ENCODE measurements around the gene TOP3A.

The TOP3A gene

DNA sequence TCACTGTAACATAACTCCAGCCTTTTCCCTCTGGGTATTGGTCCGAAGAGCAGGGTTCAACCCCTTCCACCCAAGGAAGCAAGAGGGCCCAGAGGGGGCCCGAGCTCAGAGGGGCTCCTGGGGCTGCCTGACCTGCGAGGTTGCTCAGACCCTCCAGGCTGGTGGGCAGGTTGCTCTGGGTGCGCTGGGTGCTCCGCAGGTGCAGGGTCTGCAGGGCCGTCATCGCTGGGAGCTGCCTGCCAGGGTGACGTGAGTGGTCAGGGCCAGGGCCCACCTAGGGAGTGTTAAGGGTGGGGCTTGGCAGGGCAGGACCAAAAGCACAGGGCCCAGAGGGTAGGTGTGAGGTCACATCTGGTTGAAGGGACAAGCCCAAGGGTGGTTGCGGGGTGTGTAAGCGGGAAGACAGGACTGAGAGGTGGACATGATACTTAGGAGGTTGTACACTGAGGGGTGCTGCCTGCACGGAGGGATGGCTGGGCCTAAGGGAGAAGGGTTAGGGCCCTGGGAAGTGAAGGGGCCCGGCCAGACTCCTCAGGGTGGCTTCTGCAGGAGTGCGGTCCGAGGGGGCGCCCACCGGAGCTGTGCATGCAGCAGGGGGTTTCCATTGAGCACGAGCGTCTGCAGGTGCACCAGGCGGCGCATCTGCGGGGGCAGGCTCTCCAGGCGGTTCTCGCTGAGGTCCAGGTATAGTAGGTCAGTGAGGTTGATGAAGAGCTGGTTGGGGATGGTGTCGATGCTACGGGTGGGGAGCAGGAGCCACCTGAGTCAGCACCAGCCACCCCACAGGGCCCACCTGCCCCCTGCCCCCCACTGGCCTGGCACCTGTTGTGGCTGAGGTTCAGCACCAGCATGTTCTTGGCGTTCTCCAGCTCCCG lies 60.6 kb downstream of the TOP3A start:
- no peak for DNase-seq

DNA sequence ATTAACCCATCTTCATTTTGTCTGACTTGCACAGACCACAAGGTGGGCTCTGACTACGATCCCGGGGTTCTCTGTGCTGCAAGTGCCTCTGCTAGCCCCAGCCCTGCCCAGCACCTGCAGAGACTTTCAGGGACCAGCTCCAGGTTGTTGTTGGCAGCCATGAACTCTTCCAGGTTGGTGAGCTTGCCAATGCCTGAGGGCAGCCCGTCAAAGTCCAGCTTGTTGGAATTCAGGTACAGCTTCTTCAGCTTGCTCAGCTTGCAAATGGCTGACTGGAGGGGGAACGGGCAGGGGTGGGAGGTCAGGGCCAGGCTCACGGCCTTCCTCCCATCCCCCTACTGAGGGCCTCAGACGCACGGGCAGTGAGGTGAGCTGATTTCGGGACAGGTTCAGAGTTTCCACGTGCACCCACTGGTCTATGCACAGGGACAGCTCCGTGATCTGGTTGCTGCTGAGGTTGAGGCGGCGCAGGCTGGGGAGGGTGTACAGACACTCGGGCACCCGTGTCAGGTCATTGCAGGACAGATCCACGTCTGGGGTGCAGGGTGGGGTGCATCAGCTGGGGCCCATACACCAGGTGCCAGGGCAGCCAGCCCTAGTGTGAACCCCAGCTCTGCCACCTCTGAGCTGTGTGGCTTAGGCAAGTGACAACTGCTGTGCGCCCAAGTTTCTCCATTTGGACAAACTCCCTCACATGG lies 61.5 kb downstream of the TOP3A start:
- no peak for DNase-seq

DNA sequence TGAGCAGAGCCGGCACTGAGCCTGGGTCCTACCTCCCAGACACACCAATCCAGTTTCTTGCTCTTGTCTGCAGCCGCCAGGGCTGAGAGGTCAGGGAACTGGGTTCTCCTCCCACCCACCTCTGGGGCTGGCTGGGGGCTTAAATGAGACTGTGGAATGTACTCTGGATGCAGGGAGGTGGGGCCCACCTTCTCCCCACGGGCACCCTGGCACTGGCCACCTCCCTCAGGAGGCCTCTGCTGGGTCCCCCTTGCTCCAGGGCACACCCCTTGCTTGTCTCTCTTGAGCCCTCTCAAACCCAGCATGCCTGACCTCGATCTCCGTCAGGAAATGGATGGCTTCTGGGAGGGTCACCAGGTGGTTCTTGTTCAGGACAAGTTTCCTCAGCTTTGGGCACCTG lies 62.6 kb downstream of the TOP3A start:
- no peak for DNase-seq

DNA sequence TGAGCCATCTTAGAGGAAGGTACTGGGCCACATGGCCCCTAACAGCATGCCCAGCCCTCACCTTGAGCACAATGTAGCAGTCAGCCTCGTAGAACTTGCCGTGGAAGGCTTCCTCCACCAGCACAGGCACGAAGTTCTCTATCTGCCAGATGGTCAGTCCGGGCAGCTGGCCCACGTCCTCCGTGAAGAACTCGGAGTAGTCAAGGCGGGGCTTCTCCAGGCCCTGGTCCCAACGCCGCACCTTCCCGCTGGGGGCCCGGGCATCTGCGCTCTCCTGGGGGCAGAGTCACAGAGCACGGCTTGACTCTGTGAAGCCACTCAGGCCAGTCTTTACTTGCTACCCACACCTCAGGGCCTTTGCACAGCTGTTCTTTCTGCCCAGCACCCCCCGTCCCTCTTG lies 63.6 kb downstream of the TOP3A start:
- DNase-seq, result no peak

DNA sequence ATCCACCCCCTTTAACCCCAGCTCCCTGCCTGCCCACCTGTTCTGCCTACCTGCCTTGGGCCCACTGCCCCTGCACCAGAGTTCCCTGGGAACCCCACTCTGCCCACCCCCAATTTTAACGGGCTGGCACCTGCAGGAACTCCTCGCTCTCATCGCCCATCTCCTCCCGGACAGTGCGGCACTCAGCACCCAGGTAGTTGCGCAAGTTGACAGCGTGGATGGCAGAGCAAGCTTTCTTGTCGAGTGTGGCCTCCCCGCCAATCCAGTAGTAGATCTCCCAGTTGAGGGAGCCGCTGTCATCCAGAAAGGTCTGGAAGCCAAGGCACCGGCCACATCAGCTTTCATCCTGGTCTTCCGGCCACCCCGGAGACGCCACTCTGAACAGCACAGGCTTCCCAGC lies 64.1 kb downstream of the TOP3A start:
- DNase-seq, result no peak

DNA sequence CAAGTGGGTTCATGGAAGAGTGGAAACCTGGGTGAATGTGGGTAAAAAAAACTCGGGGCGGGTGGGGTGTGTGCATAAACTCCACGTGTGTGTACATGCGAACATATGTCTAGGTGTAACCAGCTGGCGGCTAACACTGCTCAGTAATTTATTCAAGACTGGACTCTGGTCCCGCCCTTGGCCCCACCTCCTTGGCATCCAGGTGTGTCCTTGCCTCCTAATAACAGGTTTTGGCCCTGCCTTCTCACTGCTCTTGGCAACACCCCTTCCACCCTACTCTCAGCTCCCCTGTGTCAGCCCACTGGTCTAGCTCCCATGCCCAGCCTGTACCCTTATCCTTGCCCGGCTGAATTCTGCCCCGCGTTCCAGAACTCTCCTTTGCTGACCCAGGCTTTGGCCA lies 64.5 kb downstream of the TOP3A start:
- DNase-seq, result no peak

DNA sequence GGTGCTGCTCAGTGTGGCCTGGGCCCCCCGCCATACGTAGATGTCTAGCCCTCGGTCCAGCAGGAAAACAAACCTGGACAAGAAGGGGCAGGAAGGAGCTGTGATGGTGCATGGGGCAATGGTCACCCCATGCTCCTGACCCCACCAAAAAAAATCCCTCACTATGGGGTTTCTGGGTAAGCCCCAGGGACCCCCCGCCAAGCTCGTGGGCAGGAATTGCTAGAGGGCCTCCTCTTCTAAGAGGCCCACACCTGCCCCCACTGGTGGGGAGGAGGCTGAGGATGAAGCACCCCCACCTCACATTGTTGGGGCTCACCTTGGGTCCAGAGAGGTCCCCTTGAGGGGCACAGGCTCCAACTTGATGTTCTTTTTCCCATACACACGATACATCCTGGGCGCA lies 66.0 kb downstream of the TOP3A start:
- DNase-seq, result no peak

DNA sequence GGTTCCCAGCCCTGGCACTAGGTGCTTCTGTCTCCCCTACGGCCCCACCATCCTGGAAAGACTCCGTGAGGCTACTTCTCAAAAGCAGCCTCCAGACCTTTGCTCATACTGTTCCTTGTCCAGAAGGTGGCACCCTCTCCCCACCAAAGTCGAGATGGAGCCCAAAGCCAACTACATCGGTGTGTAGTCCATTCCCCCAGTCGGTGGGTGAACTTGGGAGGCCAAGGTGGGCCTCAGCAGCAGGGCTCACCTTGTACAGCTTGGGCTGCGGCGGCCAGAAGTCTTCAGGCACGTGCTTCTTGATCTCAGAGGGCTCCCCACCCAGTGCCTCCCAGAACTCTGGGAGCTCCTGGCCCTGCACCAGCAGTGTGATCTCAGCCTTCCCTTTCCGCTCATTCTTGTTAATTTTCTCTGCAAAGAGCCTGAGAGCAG lies 66.5 kb downstream of the TOP3A start:
- DNase-seq, result peak; percentile 1

DNA sequence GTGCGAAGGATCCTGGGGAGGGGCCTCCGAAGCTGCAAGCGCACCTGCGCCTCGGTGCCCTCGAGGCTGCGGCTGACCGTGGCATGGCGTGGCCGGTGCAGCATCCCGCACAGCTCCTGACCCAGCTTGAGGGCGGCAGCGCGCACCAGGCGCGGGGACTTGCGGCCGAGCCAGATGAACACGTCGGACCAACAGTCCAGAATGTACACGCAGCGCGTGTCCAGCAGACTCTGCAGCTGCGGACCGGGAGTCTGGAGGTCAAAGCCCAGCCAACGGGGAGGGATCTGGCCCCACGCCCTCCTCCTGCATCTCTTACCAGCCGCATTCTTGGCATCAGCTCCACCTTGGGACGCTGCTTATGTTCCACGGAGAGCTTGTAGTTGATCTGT lies 67.2 kb downstream of the TOP3A start:
- no peak for DNase-seq

DNA sequence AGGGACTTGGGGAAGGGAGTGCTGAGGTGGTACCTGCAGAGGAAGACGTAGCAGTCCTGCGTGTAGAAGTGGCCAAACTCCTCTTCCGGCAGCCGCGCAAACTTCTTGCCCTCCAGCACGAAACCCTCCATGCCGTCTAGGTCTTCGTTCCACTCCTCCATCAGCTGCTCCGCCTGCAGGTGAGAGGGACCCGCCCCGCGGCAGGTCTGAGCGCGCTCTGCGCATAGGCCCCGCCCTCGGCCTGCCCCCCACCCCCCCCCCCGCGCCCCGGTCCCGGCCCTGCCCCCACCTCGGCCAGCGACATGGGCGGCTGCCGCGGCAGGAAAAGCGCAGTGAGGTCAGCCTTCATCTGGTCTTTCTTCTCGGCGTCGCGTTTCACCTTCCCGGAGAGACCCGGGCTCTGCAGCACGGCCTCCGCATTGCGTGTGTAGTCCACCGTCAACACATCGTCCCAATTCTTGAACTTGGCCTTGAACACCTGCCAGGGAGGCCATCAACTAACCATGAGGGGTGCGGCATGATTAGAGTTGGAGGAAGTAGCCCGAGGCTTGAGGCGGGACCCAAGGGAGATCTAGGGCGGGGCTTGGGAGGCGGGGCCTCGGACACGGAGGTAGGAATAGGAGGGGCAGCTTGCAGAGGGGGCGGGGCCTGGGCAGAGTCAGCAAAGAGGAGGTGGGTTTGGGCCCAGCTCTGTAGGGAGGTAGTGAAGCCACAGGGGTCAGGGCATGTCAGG lies 67.7 kb downstream of the TOP3A start:
- no peak for DNase-seq

DNA sequence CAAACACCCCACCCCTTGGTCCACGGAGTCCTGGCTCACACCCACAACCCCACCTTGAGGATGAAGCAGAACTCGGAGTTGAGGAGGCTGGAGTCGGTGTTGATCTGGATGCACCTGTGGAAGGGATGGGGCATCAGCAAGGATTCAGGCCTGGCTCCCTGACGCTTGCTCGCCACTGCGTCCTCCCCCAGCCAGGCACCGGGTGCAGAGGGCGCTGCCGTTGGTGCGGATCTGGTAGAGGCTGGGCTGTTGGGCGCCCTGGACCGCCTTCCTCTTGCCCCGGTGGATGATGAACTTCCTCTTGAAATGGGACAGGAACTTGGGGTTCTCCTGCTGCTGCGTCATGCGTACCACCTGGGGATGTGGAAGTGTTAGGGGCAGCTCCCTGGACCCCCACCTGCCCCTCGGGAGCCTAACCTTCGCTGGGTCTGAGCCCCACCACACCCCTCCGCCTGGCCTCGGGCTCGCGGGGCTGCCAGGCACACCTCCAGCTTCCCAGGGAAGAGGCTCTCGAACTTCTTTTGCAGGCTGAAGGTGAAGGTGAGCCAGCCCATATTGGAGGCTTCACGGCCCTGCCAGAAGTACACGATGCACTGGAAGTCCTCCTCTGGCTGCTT lies 68.6 kb downstream of the TOP3A start:
- no peak for DNase-seq

DNA sequence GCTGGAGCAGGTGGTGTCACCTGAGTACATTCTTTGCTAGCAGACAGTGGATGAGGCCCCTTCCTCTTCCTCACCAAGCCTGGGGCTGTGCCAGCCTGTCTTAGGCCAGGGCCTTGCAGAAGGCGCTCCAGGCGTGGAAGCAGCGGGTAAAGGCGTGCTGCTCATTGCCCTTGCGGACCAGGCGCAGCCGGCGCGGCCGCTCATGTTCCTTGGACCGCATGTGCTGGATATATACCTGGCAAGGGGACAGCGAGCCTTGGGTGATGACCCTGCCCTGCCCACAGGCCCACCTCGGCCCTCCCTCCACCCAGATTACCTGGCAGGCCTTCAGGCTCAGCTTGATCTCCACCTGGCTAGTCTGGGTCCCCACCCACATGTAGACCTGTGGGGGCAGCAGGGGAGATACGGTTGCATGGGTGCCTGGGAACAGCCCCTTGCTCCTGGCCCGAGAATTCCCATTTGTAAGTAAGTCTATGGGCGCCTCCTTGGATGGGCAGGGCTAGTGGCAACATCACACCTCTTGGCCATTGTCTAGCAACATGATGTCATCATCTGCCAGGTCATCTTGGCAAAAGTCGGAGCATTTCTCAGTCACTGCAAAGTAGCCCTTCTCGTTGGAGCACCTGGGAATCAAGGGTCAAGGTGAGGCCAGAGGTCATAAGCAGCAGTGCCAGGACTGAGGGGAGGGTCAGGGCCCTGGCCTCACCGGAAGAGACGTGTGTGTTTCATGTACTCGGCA lies 69.6 kb downstream of the TOP3A start:
- no peak for DNase-seq

DNA sequence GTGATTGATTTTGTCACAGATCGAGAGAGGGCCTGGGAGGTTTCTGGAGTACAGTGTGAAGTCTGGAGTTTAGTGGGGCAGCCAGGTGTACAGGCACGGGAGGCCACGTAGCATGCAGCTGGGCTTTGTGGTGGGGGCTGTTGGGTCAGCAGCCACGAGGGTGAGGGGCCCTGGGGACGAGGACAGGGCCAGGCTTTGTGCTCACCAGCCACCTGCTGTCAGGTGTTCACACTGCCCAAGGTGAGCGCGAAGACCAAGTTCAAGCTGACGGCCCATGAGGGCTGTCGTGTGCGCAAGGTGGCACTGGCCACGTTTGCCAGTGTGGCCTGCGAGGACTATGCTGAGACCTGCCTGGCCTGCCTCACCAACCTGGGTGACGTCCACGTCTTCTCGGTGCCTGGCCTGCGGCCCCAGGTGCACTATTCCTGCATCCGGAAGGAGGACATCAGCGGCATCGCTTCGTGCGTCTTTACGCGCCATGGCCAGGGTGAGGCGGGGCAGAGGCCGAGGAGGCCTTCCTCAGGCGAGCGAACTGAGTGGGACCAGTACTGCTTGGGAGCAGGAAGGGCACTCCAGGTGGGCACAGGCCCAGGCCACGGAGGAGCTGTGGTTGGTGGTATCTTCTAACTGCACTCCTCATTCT lies 73.4 kb downstream of the TOP3A start:
- no peak for DNase-seq

DNA sequence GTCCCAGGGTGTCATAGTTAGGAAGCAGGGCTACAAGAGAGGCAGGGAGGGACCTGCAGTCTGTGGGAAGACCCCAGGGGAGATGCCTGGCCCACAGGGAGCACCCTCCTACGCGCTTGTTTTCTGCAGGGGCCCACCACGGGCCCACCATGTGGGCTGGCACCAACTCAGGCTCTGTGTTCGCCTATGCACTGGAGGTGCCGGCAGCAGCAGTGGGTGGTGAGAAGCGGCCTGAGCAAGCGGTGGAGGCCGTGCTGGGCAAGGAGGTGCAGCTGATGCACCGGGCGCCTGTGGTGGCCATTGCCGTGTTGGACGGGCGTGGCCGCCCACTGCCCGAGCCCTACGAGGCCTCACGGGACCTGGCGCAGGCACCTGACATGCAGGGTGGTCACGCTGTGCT lies 74.3 kb downstream of the TOP3A start:
- no peak for DNase-seq

DNA sequence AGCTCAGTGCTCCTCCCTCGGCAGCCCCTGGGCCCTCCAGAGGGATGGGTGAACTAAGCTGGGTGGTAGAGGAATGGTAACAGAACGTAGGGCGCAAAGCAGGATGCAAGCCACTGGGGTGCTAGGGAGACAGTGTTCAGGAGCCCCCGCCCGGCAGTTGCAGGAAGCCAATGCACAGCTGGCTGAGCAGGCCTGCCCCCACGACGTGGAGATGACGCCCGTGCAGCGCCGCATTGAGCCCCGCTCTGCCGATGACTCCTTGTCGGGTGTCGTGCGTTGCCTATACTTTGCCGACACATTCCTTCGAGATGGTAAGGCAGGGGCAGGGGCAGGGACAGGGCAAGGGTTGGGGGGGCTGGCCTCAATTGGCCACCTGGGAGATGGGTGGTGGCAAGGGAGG lies 76.5 kb downstream of the TOP3A start:
- no peak for DNase-seq

DNA sequence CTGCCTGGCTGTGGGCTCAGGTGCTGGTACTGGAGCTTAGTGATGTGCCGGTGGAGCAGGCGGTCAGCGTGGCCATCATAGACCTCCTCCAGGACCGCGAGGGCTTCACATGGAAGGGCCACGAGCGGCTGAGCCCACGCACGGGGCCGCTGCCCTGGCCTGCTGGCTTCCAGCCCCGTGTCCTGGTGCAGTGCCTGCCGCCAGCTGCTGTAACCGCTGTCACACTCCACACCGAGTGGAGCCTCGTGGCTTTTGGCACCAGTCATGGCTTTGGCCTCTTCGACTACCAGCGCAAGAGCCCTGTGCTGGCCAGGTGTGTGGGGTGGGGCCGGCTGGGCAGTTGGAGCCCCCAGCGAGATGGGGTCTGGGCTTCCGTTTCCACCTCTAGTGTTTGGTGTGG lies 77.3 kb downstream of the TOP3A start:
- no peak for DNase-seq

DNA sequence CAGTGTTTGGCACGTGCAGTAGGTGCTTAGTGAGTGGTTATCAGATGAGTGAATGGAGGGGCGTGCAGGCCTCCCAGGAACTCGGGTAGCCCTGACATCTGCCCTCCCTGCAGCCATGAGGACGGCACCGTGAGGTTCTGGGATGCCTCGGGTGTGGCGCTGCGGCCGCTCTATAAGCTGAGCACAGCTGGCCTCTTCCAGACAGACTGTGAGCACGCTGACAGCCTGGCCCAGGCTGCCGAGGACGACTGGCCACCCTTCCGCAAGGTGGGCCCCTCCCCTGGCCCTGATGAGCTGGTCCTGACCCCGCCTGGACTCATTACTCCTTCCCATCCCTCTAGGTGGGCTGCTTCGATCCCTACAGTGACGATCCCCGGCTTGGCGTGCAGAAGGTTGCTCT lies 78.3 kb downstream of the TOP3A start:
- no peak for DNase-seq

DNA sequence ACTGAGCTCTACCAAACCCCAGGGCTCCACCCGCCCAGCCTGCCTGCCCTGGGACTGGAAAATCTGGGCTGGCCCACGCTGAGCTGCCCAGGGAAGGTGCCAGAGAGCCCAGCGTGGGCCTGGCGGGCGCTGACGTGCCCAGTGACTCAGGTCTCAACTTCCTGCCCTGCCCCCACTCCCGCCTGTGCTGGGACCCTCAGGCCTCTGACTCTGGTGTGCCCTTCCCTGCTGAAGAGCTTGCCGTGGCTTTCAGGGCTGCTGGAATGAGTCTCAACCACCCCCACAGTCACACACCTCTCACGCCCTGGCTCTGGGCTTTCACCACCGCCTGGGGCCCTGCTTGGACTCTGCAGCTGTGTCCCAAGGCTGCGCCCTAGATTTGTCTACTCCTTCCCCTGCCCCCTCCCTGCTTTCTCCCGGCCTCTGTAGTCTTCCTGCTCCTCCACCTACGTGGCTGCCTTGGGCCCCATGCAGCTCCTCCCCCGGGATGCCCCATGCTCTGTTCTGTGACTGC lies 79.0 kb downstream of the TOP3A start:
- DNase-seq, result no peak

DNA sequence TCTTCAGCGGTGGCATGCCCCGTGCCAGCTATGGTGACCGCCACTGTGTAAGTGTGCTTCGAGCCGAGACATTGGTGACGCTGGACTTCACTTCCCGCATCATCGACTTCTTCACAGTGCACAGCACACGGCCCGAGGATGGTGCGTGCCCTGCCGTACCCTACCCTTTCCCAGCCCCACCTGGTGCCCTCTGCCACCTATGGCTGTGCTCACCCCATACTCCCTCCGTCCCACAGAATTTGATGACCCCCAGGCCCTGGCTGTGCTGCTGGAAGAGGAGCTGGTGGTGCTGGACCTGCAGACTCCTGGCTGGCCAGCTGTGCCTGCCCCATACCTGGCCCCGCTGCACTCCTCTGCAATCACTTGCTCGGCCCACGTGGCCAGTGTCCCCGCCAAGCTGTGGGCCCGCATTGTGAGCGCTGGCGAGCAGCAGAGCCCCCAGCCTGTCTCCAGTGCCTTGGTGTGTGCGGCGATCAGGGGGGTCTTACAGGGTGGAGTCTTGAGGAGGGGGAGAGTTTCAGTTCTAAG lies 79.9 kb downstream of the TOP3A start:
- no peak for DNase-seq

DNA sequence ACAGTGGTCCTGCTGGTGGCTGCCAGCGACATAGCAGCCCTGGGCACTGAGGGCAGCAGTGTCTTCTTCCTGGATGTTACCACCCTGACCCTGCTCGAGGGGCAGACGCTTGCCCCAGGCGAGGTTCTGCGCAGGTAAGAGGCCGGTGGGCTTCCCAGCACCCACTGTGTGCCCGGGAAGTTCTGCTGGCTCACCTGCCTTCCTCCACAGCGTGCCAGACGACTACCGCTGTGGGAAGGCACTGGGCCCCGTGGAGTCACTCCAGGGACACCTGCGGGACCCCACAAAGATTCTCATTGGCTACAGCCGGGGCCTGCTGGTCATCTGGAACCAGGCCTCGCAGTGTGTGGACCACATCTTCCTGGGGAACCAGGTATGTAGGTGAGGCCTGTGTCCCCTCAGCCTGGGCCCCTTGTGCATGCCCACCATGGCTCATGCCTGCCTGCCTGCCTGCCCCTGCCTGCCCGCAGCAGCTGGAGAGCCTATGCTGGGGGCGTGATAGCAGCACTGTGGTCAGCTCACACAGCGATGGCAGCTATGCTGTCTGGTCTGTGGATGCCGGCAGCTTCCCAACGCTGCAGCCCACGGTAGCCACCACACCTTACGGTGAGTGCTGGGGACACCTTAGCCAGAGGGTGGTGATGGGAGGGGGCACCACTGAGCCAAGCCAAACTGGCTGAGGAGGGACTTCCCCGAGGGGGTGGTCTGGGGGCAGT lies 80.8 kb downstream of the TOP3A start:
- no peak for DNase-seq

DNA sequence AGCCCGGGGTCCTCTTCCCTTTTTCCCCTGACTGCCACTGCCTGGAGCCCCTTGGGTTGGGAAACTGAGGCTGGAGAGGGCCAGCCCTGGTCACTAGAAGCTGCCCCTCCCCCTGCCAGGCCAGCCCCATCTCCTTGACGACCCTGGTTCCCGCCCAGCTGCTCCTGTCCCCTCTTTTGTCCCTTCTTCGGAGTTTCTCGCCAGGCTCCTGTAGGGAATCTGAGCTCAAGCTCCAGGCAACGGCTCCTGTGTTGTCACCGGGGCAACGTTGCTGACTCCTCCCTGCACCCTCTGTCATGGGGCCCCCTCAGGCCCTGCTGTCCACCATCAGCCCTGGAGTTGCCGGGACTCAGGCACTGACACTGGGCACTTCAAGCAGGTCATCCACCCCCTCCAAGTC lies 83.6 kb downstream of the TOP3A start:
- DNase-seq, result no peak

Measured in NCI-H2081 treated with DMSO at 0.1 percent for 48 hours (cell line).